Activated naive CD4-positive, alpha-beta T cell treated with anti-CD3 and anti-CD28 coated beads, Interleukin-2, amount 50 U/mL, for 72 hours (primary cell): Measurements from ENCODE around the gene RASGRF2. TPM values are rescaled to one million over a fixed set of nuclear protein-coding genes. Genes with fewer than 3 reads are reported as not detected.
"Not testable (repeated sequence)": the region's sequence is repeated elsewhere in the genome, so short reads cannot be mapped to it uniquely, and the experiment has no call there.

Experiments used
- ATAC-seq, 2 donors: fragments of 150-1000 bp; cut with Tn5 transposase; 2 replicates each; pipeline ENCODE4 v1.10.0; 2021; ENCODE audit warnings: mild to moderate bottlenecking in 2 of 2, moderate library complexity in 2 of 2
- DNase-seq, 2 donors: peaks; one replicate each; pipeline ENCODE4 v3.0.0; 2021 to 2022; ENCODE audit warnings: low spot score in 2 of 2
- H3K27ac Mint-ChIP-seq, 2 donors: one replicate each; pipeline ENCODE4 v1.8.0; 2022; ENCODE audit warnings: mild to moderate bottlenecking in 2 of 2, mixed read lengths in 2 of 2
- H3K36me3 Mint-ChIP-seq, 2 donors: one replicate each; pipeline ENCODE4 v1.8.0; 2022; ENCODE audit warnings: mixed read lengths in 2 of 2
- H3K9me3 Mint-ChIP-seq, 2 donors: one replicate each; pipeline ENCODE4 v1.8.0; 2022; ENCODE audit warnings: mixed read lengths in 2 of 2
- total RNA-seq, 2 donors: library from RNA; stranded (reverse); gene quantifications; one replicate each; pipeline ENCODE4 v1.2.3, GENCODE V29; 2022

Gene RASGRF2
- total RNA-seq, 2 donors from 2014 or later = 13.4 to 14.5 TPM

- H3K9me3 Mint-ChIP-seq = peaks cover 0 to 3% of the 10 kb centered on the region in 2 donors
- H3K27ac Mint-ChIP-seq = no peak overlapping the region
- DNase-seq (no peak), ATAC-seq (no peak)
- no peaks in the 10 kb centered on the region for H3K36me3 Mint-ChIP-seq
Observed at GRCh38 chr5:80990971-80991370, 30.8 kb downstream of the RASGRF2 start.

GRCh38 chr5:80995908-80996307 lies 35.7 kb downstream of the RASGRF2 start:
- peaks cover 0 to 3% of the 10 kb centered on the region in 2 donors for H3K9me3 Mint-ChIP-seq
- H3K36me3 Mint-ChIP-seq = peaks cover 10 to 11% of the 10 kb centered on the region in 2 donors
- DNase-seq (no peak), ATAC-seq (no peak)
- H3K27ac Mint-ChIP-seq = no peak overlapping the region

GRCh38 chr5:80998590-80998979 lies 38.4 kb downstream of the RASGRF2 start:
- peaks cover 10 to 11% of the 10 kb centered on the region in 2 donors for H3K36me3 Mint-ChIP-seq
- ATAC-seq = peak; percentile 80 to 88
- peak in 1 of 2 donors; percentile 36 for DNase-seq
- H3K27ac Mint-ChIP-seq = peak overlapping the region; percentile 87 to 95
- H3K9me3 Mint-ChIP-seq = peaks cover 0 to under 1% of the 10 kb centered on the region in 2 donors

- DNase-seq = no peak
- ATAC-seq = no peak
- peak overlapping the region; percentile 62 to 82 for H3K27ac Mint-ChIP-seq
- H3K36me3 Mint-ChIP-seq = peaks cover 9 to 23% of the 10 kb centered on the region in 2 donors
- H3K9me3 Mint-ChIP-seq = peaks cover 0 to 4% of the 10 kb centered on the region in 2 donors
Observed at GRCh38 chr5:81003811-81004386, 43.7 kb downstream of the RASGRF2 start.

GRCh38 chr5:81005708-81006107 lies 45.5 kb downstream of the RASGRF2 start:
- H3K36me3 Mint-ChIP-seq = peaks cover 7 to 18% of the 10 kb centered on the region in 2 donors
- peaks cover 0 to 4% of the 10 kb centered on the region in 2 donors for H3K9me3 Mint-ChIP-seq

GRCh38 chr5:81006231-81006630 lies 46.1 kb downstream of the RASGRF2 start:
- Mint-ChIP-seq H3K36me3 (peaks cover 7 to 18% of the 10 kb centered on the region in 2 donors), H3K27ac (peak overlapping the region; percentile 93 to 95), H3K9me3 (peaks cover 0 to 4% of the 10 kb centered on the region in 2 donors)

More at GRCh38 chr5:81005708-81006107, 45.5 kb downstream of the RASGRF2 start:
- DNase-seq (no peak), ATAC-seq (no peak)
- peak overlapping the region in 1 of 2 donors; percentile 93 for H3K27ac Mint-ChIP-seq

GRCh38 chr5:81006947-81007636 lies 46.9 kb downstream of the RASGRF2 start:
- peak; percentile 86 to 88 for ATAC-seq
- DNase-seq = peak in 1 of 2 donors; percentile 61
- Mint-ChIP-seq H3K27ac (peak overlapping the region; percentile 93 to 95), H3K9me3 (peaks cover 0 to 4% of the 10 kb centered on the region in 2 donors), H3K36me3 (peaks cover 7 to 18% of the 10 kb centered on the region in 2 donors)

More at GRCh38 chr5:81006231-81006630, 46.1 kb downstream of the RASGRF2 start:
- DNase-seq (no peak), ATAC-seq (peak; percentile 10 to 14)

- peak overlapping the region; percentile 93 to 95 for H3K27ac Mint-ChIP-seq
- peak; percentile 55 to 70 for ATAC-seq
Observed at GRCh38 chr5:81007637-81008027, 47.5 kb downstream of the RASGRF2 start.

GRCh38 chr5:81010336-81011169 lies 50.4 kb downstream of the RASGRF2 start:
- DNase-seq = no peak
- ATAC-seq = no peak
- peaks cover 2 to 3% of the 10 kb centered on the region in 2 donors for H3K9me3 Mint-ChIP-seq
- peaks cover 2 to 5% of the 10 kb centered on the region in 2 donors for H3K36me3 Mint-ChIP-seq
- H3K27ac Mint-ChIP-seq = no peak overlapping the region

More at GRCh38 chr5:81007637-81008027, 47.5 kb downstream of the RASGRF2 start:
- peaks cover 0 to 4% of the 10 kb centered on the region in 2 donors for H3K9me3 Mint-ChIP-seq
- peak in 1 of 2 donors; percentile 41 for DNase-seq
- H3K36me3 Mint-ChIP-seq = peaks cover 7 to 18% of the 10 kb centered on the region in 2 donors

- Mint-ChIP-seq H3K36me3 (peaks cover 4 to 9% of the 10 kb centered on the region in 2 donors), H3K9me3 (peaks cover 0 to 3% of the 10 kb centered on the region in 2 donors), H3K27ac (no peak overlapping the region)
- ATAC-seq (no peak), DNase-seq (no peak)
Observed at GRCh38 chr5:81014348-81014747, 54.2 kb downstream of the RASGRF2 start.

GRCh38 chr5:81016116-81016515 lies 56.0 kb downstream of the RASGRF2 start:
- H3K9me3 Mint-ChIP-seq = peaks cover 0 to 3% of the 10 kb centered on the region in 2 donors
- H3K27ac Mint-ChIP-seq = no peak overlapping the region
- ATAC-seq (no peak), DNase-seq (no peak)
- peaks cover 4 to 9% of the 10 kb centered on the region in 2 donors for H3K36me3 Mint-ChIP-seq

- Mint-ChIP-seq H3K9me3 (peaks cover 0 to 3% of the 10 kb centered on the region in 2 donors), H3K36me3 (peaks cover 4 to 9% of the 10 kb centered on the region in 2 donors), H3K27ac (peak overlapping the region; percentile 84 to 88)
- ATAC-seq = peak; percentile 38 to 46
- DNase-seq = no peak
Observed at GRCh38 chr5:81017320-81017719, 57.2 kb downstream of the RASGRF2 start.

GRCh38 chr5:81018608-81019007 lies 58.4 kb downstream of the RASGRF2 start:
- H3K36me3 Mint-ChIP-seq, DNase-seq, H3K9me3 Mint-ChIP-seq: not testable (repeated sequence)
- peak; percentile 88 to 91 for ATAC-seq
- H3K27ac Mint-ChIP-seq = peak overlapping the region; percentile 84 to 88

GRCh38 chr5:81019748-81020147 lies 59.6 kb downstream of the RASGRF2 start:
- H3K27ac Mint-ChIP-seq = no peak overlapping the region
- peaks cover 4% of the 10 kb centered on the region in 2 donors for H3K36me3 Mint-ChIP-seq
- DNase-seq (no peak), ATAC-seq (no peak)
- H3K9me3 Mint-ChIP-seq = no peaks in the 10 kb centered on the region

- no peak overlapping the region for H3K27ac Mint-ChIP-seq
- peaks cover 3 to 8% of the 10 kb centered on the region in 2 donors for H3K36me3 Mint-ChIP-seq
- ATAC-seq (no peak), DNase-seq (no peak)
- no peaks in the 10 kb centered on the region for H3K9me3 Mint-ChIP-seq
Observed at GRCh38 chr5:81020478-81021167, 60.5 kb downstream of the RASGRF2 start.

GRCh38 chr5:81021486-81021885 lies 61.3 kb downstream of the RASGRF2 start:
- peaks cover 0 to 4% of the 10 kb centered on the region in 2 donors for H3K9me3 Mint-ChIP-seq
- no peak for ATAC-seq
- H3K36me3 Mint-ChIP-seq = peaks cover 0 to 5% of the 10 kb centered on the region in 2 donors
- no peak for DNase-seq
- no peak overlapping the region for H3K27ac Mint-ChIP-seq
